Loucy (cell line): ENCODE measurements around the gene ISLR2.

ENCODE experiments used
- H2AFZ ChIP-seq: fragments of 200-600 bp; sonication (generic); 2 replicates; pipeline ENCODE4 v1.6.0; 2016; ENCODE audit warnings: antibody characterized with exemption, mild to moderate bottlenecking, low read length, moderate library complexity
- H3F3A ChIP-seq: fragments of 200-600 bp; 2 replicates; pipeline ENCODE4 v1.6.0; 2016; ENCODE audit warnings: antibody characterized with exemption, low read depth, mild to moderate bottlenecking
- H3K27me3 ChIP-seq: fragments of 200-600 bp; sonication (generic); 2 replicates; pipeline ENCODE4 v1.6.1; 2014; ENCODE audit warnings: low read length, mild to moderate bottlenecking; ENCODE audit not compliant: insufficient read depth, poor library complexity, severe bottlenecking
- H3K36me3 ChIP-seq: fragments of 200-600 bp; sonication (generic); 2 replicates; pipeline ENCODE4 v1.6.1; 2016; ENCODE audit warnings: low read length; ENCODE audit not compliant: insufficient read depth
- H3K4me1 ChIP-seq: fragments of 200-600 bp; sonication (generic); 2 replicates; pipeline ENCODE4 v1.5.1; 2014; ENCODE audit warnings: low read length, mild to moderate bottlenecking; ENCODE audit not compliant: insufficient read depth, poor library complexity, severe bottlenecking
- H3K4me2 ChIP-seq: fragments of 200-600 bp; sonication (generic); 2 replicates; pipeline ENCODE4 v1.6.0; 2014; ENCODE audit warnings: antibody characterized with exemption, low read length, low read depth, mild to moderate bottlenecking; ENCODE audit not compliant: poor library complexity, severe bottlenecking
- H3K4me3 ChIP-seq: fragments of 200-600 bp; sonication (generic); 2 replicates; pipeline ENCODE4 v1.5.1; 2014; ENCODE audit warnings: low read length, mild to moderate bottlenecking, mixed read lengths; ENCODE audit not compliant: poor library complexity, severe bottlenecking
- H3K79me2 ChIP-seq: fragments of 200-600 bp; sonication (generic); 2 replicates; pipeline ENCODE4 v1.6.1; 2014; ENCODE audit warnings: low read length; ENCODE audit not compliant: insufficient read depth
- H3K9ac ChIP-seq: fragments of 200-600 bp; sonication (generic); 2 replicates; pipeline ENCODE4 v1.6.0; 2014; ENCODE audit warnings: mild to moderate bottlenecking, low read depth, low read length, moderate library complexity; ENCODE audit not compliant: poor library complexity, severe bottlenecking
- H3K9me2 ChIP-seq: fragments of 200-600 bp; sonication (generic); replicated peaks from 2 replicates; pipeline ENCODE4 v1.6.1; 2016; ENCODE audit warnings: low read depth, low read length, mixed read lengths
- H3K9me3 ChIP-seq: fragments of 200-600 bp; sonication (generic); 2 replicates; pipeline ENCODE4 v1.6.1; 2014; ENCODE audit warnings: mild to moderate bottlenecking, antibody characterized with exemption, low read length, low read depth; ENCODE audit not compliant: insufficient read depth
- H4K20me1 ChIP-seq: fragments of 200-600 bp; sonication (generic); 2 replicates; pipeline ENCODE4 v1.6.0; 2014; ENCODE audit warnings: antibody characterized with exemption, low read length, mild to moderate bottlenecking; ENCODE audit not compliant: insufficient read depth, poor library complexity, severe bottlenecking
- CTCF ChIP-seq: fragments of 200-600 bp; sonication (generic); conservative IDR thresholded peaks from 2 replicates; pipeline ENCODE4 v1.5.1; 2014; ENCODE audit warnings: mild to moderate bottlenecking, antibody characterized with exemption, low read length
- EZH2phosphoT487 ChIP-seq: fragments of 200-600 bp; IDR thresholded peaks from 2 replicates; pipeline ENCODE4 v1.6.1; 2018; ENCODE audit warnings: antibody characterized with exemption, mild to moderate bottlenecking, moderate library complexity, borderline replicate concordance

Gene ISLR2

GRCh38 chr15:74127954-74128784 lies 2.2 kb upstream of the ISLR2 start:
- H3K9me2 ChIP-seq: no peaks in the 10 kb centered on the region
- H3K9me3 ChIP-seq: no peaks in the 10 kb centered on the region
- peak overlapping the region; percentile 48 for H3K4me2 ChIP-seq
- no peak for TF ChIP-seq EZH2phosphoT487
- H4K20me1 ChIP-seq: no peaks in the 10 kb centered on the region
- no peaks in the 10 kb centered on the region for H3K27me3 ChIP-seq
- peaks cover 11% of the 10 kb centered on the region for H3K4me1 ChIP-seq
- H3K79me2 ChIP-seq: no peaks in the 10 kb centered on the region
- no peaks in the 10 kb centered on the region for H3K36me3 ChIP-seq
- no peaks in the 10 kb centered on the region for H3F3A ChIP-seq
- no peak overlapping the region for H3K9ac ChIP-seq
- H3K4me3 ChIP-seq: no peak overlapping the region
- no peak overlapping the region for H2AFZ ChIP-seq

GRCh38 chr15:74128785-74129585 lies 1.4 kb upstream of the ISLR2 start:
- H3K9ac ChIP-seq: no peak overlapping the region
- H3K36me3 ChIP-seq: no peaks in the 10 kb centered on the region
- no peaks in the 10 kb centered on the region for H3K27me3 ChIP-seq
- H3K79me2 ChIP-seq: no peaks in the 10 kb centered on the region
- H2AFZ ChIP-seq: no peak overlapping the region
- no peak overlapping the region for H3K4me3 ChIP-seq
- TF ChIP-seq CTCF: no peak
- TF ChIP-seq EZH2phosphoT487: no peak
- no peaks in the 10 kb centered on the region for H3K9me2 ChIP-seq
- no peaks in the 10 kb centered on the region for H4K20me1 ChIP-seq
- H3K4me2 ChIP-seq: no peak overlapping the region
- H3K9me3 ChIP-seq: no peaks in the 10 kb centered on the region
- peaks cover 3% of the 10 kb centered on the region for H3K4me1 ChIP-seq
- no peaks in the 10 kb centered on the region for H3F3A ChIP-seq

GRCh38 chr15:74129586-74130154 lies 716 bp upstream of the ISLR2 start:
- Histone ChIP-seq H2AFZ (no peak overlapping the region), H3K4me1 (no peaks in the 10 kb centered on the region), H4K20me1 (no peaks in the 10 kb centered on the region), H3K79me2 (no peaks in the 10 kb centered on the region), H3K9me3 (no peaks in the 10 kb centered on the region), H3K4me3 (no peak overlapping the region), H3K9me2 (no peaks in the 10 kb centered on the region), H3K36me3 (no peaks in the 10 kb centered on the region), H3K4me2 (no peak overlapping the region), H3K27me3 (no peaks in the 10 kb centered on the region), H3F3A (no peaks in the 10 kb centered on the region), H3K9ac (no peak overlapping the region)
- no peak for TF ChIP-seq CTCF
